Chondrocyte (in vitro differentiated cells): ENCODE data around the gene EEF2. TPM values are rescaled to one million over a fixed set of nuclear protein-coding genes. Genes with fewer than 3 reads are reported as not detected.
A peak's percentile ranks its signal among the peaks of the same experiment; 100 is the strongest.
"Not testable (repeated sequence)": the region's sequence is repeated elsewhere in the genome, so short reads cannot be mapped to it uniquely, and the experiment has no call there.

ENCODE experiments used
- DNase-seq: peaks from one replicate; pipeline ENCODE4 v3.0.0; 2021; ENCODE audit warnings: mixed read lengths, low spot score
- H3K27ac Mint-ChIP-seq: one replicate; pipeline ENCODE4 v1.8.0; 2021; ENCODE audit warnings: mild to moderate bottlenecking, moderate library complexity, mixed read lengths; ENCODE audit not compliant: unreplicated experiment
- H3K27me3 Mint-ChIP-seq: 2 replicates; pipeline ENCODE4 v1.8.0; 2021; ENCODE audit warnings: low read depth, mixed read lengths
- H3K36me3 Mint-ChIP-seq: 2 replicates; pipeline ENCODE4 v1.8.0; 2021; ENCODE audit warnings: low read depth, mixed read lengths
- H3K4me1 Mint-ChIP-seq: 2 replicates; pipeline ENCODE4 v1.8.0; 2021; ENCODE audit warnings: low read depth, mild to moderate bottlenecking, mixed read lengths
- H3K4me3 Mint-ChIP-seq: one replicate; pipeline ENCODE4 v1.8.0; 2021; ENCODE audit warnings: mild to moderate bottlenecking, moderate library complexity, mixed read lengths; ENCODE audit not compliant: unreplicated experiment
- H3K9me3 Mint-ChIP-seq: 2 replicates; pipeline ENCODE4 v1.8.0; 2021; ENCODE audit warnings: low read depth, mixed read lengths
- total RNA-seq: library from RNA; stranded (reverse); gene quantifications from 3 replicates; pipeline ENCODE4 v1.2.1, GENCODE V29; 2021
- TF ChIP-seq, protein P1 (sequence below): fragments of 200-600 bp; sonication (generic); IDR thresholded peaks from 2 replicates; pipeline ENCODE4 v1.5.0; 2021; ENCODE audit warnings: antibody characterized with exemption, mild to moderate bottlenecking, moderate library complexity

The EEF2 gene
- total RNA-seq, 1 donor from 2014 or later: 2,370 TPM

DNA sequence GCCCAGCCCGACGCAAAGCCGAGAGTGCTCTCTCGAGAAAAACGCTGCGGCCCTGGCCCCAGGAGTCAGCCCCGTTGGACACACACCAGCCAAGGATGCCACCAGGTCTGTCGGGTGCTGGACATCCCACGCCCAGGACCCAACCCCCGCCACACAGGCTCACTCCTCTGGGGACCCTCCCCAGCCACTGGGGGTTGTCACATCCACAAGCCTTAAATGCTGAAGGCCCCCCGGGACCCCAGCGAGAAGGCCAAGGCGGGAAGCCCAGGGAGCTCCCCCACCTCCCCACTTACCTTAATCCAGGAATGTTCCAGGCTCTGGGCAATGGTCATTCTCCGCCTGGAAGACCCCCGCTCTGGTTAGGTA is 25.5 kb downstream of the EEF2 start:
- Mint-ChIP-seq H3K27me3 (no peaks in the 10 kb centered on the region), H3K9me3 (no peaks in the 10 kb centered on the region), H3K36me3 (peaks cover 20% of the 10 kb centered on the region), H3K27ac (no peak overlapping the region), H3K4me1 (peaks cover 3% of the 10 kb centered on the region), H3K4me3 (no peak overlapping the region)
- DNase-seq: no peak
- TF ChIP-seq, protein P1, sequence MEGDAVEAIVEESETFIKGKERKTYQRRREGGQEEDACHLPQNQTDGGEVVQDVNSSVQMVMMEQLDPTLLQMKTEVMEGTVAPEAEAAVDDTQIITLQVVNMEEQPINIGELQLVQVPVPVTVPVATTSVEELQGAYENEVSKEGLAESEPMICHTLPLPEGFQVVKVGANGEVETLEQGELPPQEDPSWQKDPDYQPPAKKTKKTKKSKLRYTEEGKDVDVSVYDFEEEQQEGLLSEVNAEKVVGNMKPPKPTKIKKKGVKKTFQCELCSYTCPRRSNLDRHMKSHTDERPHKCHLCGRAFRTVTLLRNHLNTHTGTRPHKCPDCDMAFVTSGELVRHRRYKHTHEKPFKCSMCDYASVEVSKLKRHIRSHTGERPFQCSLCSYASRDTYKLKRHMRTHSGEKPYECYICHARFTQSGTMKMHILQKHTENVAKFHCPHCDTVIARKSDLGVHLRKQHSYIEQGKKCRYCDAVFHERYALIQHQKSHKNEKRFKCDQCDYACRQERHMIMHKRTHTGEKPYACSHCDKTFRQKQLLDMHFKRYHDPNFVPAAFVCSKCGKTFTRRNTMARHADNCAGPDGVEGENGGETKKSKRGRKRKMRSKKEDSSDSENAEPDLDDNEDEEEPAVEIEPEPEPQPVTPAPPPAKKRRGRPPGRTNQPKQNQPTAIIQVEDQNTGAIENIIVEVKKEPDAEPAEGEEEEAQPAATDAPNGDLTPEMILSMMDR: no peak

DNA sequence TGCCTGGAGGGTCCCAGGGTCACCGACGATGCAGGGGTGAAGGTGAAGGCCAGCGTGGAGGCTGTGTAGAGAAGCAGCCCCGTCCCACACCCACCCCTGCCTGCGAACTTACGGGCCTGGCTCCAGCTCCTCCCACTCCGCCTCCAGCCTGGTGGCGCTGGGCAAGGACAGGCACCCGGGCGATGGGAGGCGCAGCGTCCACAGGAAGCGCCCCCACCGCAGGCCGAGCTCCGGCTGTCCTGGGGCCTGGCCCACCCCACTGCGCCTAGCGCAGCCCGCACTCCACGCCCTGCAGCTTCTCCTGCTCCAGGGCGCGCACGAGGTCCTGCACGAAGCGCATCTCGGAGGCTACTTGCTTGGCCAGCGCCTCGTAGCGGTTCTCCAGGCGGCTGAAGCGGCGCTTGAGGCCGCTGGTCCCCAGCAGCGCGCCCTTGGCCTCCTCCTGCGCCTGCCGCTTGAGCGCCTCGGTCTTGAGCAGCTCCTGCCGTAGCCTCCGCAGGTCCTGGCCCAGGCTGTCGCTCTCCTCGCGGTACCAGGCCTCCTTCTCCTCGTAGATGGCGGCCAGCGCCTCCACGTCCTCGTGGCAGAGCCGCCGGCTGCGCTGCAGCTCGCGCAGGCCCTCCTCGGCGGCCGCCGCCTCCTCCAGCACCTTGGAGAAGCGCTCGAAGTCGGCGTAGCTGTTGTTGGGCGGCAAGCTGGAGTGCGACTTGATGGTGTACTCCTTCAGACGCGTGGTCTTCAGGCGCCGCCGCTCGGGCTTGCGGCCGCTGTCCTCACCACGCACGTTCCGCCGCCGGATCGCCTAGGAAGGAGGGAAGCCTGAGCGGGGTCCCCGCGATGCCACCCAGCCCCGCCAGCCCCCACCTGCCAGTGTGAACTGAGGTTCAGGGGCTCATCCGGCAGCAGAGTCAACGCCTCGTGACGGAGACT is 26.2 kb downstream of the EEF2 start:
- no peak for DNase-seq
- no peak overlapping the region for H3K27ac Mint-ChIP-seq
- peaks cover 17% of the 10 kb centered on the region for H3K36me3 Mint-ChIP-seq
- peaks cover 3% of the 10 kb centered on the region for H3K4me1 Mint-ChIP-seq
- no peak overlapping the region for H3K4me3 Mint-ChIP-seq
- H3K27me3 Mint-ChIP-seq: no peaks in the 10 kb centered on the region
- TF ChIP-seq, protein P1: no peak
- no peaks in the 10 kb centered on the region for H3K9me3 Mint-ChIP-seq

DNA sequence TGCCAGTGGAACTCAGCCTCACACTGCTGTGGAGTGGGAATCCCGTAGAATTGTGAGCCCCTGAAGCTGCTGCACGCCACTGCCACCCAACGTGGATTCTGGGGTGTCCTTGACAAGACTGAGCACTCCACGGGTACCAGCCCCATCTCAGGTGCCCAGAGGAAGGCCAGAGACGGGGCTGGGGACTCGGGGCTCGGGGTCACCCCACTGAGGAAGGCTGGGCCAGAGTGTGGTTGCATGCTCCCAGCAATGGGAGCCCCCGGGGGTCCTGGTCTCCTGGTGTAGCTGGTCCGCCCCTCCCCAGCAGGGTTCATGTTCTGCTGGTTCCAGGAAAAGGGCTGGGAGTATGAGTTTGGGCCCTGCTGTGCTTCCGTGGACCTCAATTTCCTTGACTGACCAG is 29.6 kb downstream of the EEF2 start:
- no peak for DNase-seq
- H3K36me3 Mint-ChIP-seq: peaks cover 4% of the 10 kb centered on the region
- no peak overlapping the region for H3K4me3 Mint-ChIP-seq
- no peak overlapping the region for H3K27ac Mint-ChIP-seq
- no peaks in the 10 kb centered on the region for H3K9me3 Mint-ChIP-seq
- H3K4me1 Mint-ChIP-seq: peaks cover 10% of the 10 kb centered on the region
- no peaks in the 10 kb centered on the region for H3K27me3 Mint-ChIP-seq
- TF ChIP-seq, protein P1: no peak

DNA sequence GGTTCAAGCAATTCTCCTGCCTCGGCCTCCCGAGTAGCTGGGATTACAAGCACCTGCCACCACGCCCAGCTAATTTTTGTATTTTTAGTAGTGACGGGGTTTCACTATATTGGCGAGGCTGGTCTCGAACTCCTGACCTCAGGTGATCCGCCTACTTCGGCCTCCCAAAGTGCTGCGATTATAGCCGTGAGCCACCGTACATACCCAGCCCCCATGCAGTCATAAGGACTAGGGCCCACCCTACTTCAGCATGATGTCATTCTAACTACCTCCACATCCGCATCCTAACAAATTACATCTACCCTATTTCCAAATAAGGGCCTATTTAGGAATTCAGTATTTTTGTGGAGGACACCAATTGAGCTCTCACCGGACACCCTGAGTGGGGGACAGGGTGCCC is 30.0 kb downstream of the EEF2 start:
- not testable (repeated sequence) for H3K4me1 Mint-ChIP-seq, H3K27ac Mint-ChIP-seq, H3K27me3 Mint-ChIP-seq, DNase-seq, H3K9me3 Mint-ChIP-seq, H3K36me3 Mint-ChIP-seq, H3K4me3 Mint-ChIP-seq

DNA sequence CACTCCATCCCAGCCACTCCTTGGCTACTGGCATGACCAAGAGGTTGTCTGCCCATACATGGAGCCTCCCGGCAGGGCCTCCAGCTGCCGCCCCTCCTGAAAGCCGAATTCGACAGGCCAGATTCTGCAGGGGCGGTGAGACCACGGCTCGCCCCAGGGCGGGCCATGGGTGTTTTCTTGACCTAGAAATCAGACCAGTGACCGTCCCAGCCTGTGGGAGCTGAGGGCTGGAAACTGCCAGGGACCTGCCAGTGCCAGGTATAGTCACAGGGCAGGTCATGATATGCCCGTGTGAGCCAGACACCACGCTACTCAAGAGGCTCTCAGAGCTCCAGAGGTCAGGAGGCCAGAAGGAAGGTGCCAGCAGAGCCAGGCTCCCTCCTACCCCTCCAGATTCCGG is 31.2 kb downstream of the EEF2 start:
- TF ChIP-seq, protein P1: no peak
- DNase-seq: no peak
- Mint-ChIP-seq H3K4me3 (no peak overlapping the region), H3K4me1 (peaks cover 10% of the 10 kb centered on the region), H3K27me3 (no peaks in the 10 kb centered on the region), H3K27ac (no peak overlapping the region), H3K36me3 (peaks cover 4% of the 10 kb centered on the region), H3K9me3 (no peaks in the 10 kb centered on the region)

DNA sequence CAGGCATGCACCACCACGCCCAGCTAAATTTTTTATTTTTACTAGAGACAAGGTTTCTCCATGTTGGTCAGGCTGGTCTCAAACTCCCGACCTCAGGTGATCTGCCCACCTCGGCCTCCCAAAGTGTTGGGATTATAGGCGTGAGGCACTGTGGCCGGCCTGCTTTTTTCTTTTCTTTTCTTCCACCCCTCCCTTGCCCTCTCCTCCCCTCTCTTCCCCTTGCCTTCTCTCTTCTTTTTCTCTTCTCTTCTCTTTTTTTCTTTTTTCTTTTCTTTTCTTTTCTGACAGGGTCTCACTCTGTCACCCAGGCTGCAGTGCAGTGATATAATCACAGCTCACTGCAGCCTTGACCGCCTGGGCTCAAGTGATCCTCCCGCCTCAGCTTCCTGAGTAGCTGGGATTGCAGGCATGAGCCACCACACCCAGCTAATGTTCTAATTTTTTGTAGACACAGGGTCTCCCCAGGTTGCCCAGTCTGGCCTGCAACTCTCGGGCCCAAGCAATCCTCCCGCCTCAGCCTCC is 32.4 kb downstream of the EEF2 start:
- not testable (repeated sequence) for DNase-seq, H3K36me3 Mint-ChIP-seq, H3K4me3 Mint-ChIP-seq, H3K4me1 Mint-ChIP-seq, H3K27me3 Mint-ChIP-seq, H3K9me3 Mint-ChIP-seq
- H3K27ac Mint-ChIP-seq: peak overlapping the region; percentile 27
